Ishikawa (cell line): Measurements from ENCODE around the gene ARHGAP8.

Experiments used
- CEBPB ChIP-seq: IDR thresholded peaks from 2 replicates; pipeline ENCODE4 v1.6.1; 2012
- CREB1 ChIP-seq: IDR thresholded peaks from 2 replicates; pipeline ENCODE4 v1.6.1; 2012; ENCODE audit warnings: low read depth
- EGR1 ChIP-seq: IDR thresholded peaks from 2 replicates; pipeline ENCODE4 v1.6.1; 2012
- EP300 ChIP-seq: IDR thresholded peaks from 2 replicates; pipeline ENCODE4 v1.6.1; 2012; ENCODE audit warnings: borderline replicate concordance
- FOXM1 ChIP-seq: IDR thresholded peaks from 2 replicates; pipeline ENCODE4 v1.6.1; 2012; ENCODE audit warnings: low read depth, borderline replicate concordance
- MAX ChIP-seq: IDR thresholded peaks from 2 replicates; pipeline ENCODE4 v1.6.1; 2012
- NFIC ChIP-seq: IDR thresholded peaks from 2 replicates; pipeline ENCODE4 v1.6.1; 2012
- RAD21 ChIP-seq: IDR thresholded peaks from 2 replicates; pipeline ENCODE4 v1.6.1; 2012; ENCODE audit warnings: low read depth
- REST ChIP-seq: IDR thresholded peaks from 2 replicates; pipeline ENCODE4 v1.6.1; 2012; ENCODE audit warnings: low read depth, mild to moderate bottlenecking
- TAF1 ChIP-seq: IDR thresholded peaks from 2 replicates; pipeline ENCODE4 v1.6.1; 2012; ENCODE audit warnings: low read depth, mild to moderate bottlenecking
- TCF12 ChIP-seq: IDR thresholded peaks from 2 replicates; pipeline ENCODE4 v1.6.1; 2012; ENCODE audit warnings: low read depth
- TEAD4 ChIP-seq: IDR thresholded peaks from 2 replicates; pipeline ENCODE4 v1.6.1; 2012
- USF1 ChIP-seq: IDR thresholded peaks from 2 replicates; pipeline ENCODE4 v1.6.1; 2012
- YY1 ChIP-seq: IDR thresholded peaks from 2 replicates; pipeline ENCODE4 v1.6.1; 2012; ENCODE audit warnings: low read depth
- ZBTB7A ChIP-seq: IDR thresholded peaks from 2 replicates; pipeline ENCODE4 v1.6.1; 2012; ENCODE audit warnings: low read depth

The ARHGAP8 gene

GRCh38 chr22:44847892-44848291, 95.5 kb downstream of the ARHGAP8 start:
- TF ChIP-seq NFIC (no peak), EGR1 (no peak), YY1 (no peak), TEAD4 (no peak), FOXM1 (no peak), ZBTB7A (no peak), TAF1 (no peak), TCF12 (no peak), MAX (no peak), REST (no peak), USF1 (no peak), CREB1 (no peak)

- TF ChIP-seq ZBTB7A, result no peak
- no peak for TF ChIP-seq REST
- TF ChIP-seq YY1, result no peak
- TF ChIP-seq TAF1, result no peak
- no peak for TF ChIP-seq MAX
- no peak for TF ChIP-seq NFIC
- no peak for TF ChIP-seq TEAD4
- no peak for TF ChIP-seq TCF12
- no peak for TF ChIP-seq CREB1
- no peak for TF ChIP-seq RAD21
- TF ChIP-seq FOXM1, result no peak
- TF ChIP-seq EGR1, result no peak
- TF ChIP-seq CEBPB, result no peak
- no peak for TF ChIP-seq EP300
- TF ChIP-seq USF1, result no peak
Measured at GRCh38 chr22:44848296-44848741, 95.9 kb downstream of the ARHGAP8 start.

GRCh38 chr22:44848791-44849420, 96.5 kb downstream of the ARHGAP8 start:
- TF ChIP-seq TCF12 (no peak), TAF1 (no peak), MAX (no peak), USF1 (no peak), RAD21 (no peak), CREB1 (no peak), NFIC (no peak), ZBTB7A (no peak), YY1 (no peak), REST (no peak), TEAD4 (no peak), EP300 (no peak), EGR1 (no peak), FOXM1 (no peak), CEBPB (no peak)
